HG03565 (cell line): Measurements from ENCODE around the gene OBSCN.

Experiments
- ATAC-seq: cut with Tn5 transposase; IDR thresholded peaks from one replicate; pipeline ENCODE4 v1.9.1; 2021; ENCODE audit warnings: mild to moderate bottlenecking, moderate library complexity; ENCODE audit not compliant: unreplicated experiment

Gene OBSCN

DNA sequence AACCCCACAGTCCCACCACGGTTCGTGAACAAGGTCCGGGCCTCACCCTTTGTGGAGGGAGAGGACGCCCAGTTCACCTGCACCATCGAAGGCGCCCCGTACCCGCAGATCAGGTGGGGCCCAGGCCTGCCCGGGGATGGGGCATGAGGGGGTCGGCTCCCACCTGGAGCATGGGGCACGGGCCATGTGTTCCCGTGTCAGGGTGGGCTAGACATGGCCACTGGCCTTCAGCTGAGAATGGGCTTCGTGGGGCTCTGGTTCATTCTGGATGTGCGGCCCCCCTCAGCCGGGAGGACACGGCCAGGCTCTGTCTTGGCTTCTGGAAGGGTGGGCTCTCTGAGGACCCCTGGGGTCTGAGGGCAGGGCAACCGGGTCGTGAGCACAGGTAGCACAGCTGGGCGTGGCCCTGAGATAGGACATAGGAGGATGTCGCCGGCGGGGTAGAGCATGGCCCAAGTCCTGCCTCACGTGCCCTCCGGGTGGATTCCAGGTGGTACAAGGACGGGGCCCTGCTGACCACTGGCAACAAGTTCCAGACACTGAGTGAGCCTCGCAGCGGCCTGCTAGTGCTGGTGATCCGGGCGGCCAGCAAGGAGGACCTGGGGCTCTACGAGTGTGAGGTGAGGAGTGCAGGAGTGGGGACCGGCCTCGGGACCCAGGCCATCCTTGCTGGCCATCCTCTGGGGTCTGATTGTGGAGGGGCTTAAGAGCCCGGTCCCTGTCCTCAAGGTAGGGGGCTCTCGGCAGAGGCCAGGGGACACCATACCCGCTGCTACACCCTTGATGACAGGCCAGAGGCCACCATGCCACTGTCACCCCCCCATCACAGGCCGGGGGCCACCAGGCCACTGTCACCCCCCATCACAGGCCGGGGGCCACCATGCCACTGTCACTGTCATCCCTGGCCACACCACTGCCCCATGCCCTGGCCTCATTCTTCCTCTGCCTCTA is 143.3 kb downstream of the OBSCN start:
- no peak for ATAC-seq

DNA sequence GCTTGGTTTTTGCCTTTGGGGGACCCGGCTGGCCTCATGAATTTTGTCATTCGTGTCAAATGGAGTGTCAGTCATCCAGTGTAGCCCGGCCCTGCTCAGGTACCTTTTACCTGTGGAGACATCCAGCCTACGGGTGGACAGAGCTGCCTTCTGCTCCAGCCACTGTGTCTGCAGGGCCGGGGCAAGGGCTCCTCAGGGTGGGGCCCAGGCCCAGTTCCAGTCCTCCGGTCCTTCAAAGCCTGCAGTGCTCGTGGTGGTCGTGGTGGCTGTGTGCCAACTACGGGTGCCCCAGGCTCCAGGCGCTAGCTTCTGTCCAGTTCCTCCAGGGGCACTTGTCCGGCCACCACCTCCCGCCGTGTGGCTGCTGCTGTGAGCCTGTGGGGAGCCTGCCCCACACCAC is 144.0 kb downstream of the OBSCN start:
- no peak for ATAC-seq

DNA sequence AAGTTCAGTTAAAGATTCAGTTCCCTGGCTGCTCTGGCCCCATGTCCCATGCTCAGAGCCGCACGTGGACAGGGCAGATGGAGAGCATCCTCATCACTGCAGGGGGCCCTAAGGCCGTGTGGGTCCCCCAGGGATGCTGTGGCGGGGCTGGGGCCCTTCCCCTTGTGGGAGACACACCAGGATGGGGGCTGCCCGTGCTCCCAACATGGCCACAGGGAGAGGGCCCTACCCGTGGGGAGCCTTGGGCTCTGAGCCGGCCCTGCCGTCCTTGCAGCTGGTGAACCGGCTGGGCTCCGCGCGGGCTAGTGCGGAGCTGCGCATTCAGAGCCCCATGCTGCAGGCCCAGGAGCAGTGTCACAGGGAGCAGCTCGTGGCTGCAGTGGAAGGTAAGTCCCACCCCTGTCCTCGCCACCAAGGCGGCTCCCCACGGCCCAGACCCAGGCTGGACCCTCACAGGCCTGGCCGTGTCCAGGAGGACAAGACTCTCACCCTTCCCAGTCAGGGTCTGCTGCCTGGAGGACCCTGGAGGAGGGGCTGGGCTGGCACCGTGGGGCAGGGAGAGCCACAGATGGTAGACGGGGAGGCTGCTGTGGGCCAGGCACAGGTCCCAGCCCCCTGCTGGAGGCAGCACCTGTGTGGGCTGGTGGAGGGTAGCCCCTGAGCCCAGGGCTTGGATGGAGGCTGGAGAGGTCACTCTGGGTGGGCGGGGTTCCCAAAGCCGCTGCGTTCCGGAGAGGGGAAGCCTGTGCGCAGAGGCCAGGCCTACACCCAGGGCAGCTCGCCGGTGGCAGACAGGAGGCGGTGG is 145.0 kb downstream of the OBSCN start:
- ATAC-seq, result no peak

DNA sequence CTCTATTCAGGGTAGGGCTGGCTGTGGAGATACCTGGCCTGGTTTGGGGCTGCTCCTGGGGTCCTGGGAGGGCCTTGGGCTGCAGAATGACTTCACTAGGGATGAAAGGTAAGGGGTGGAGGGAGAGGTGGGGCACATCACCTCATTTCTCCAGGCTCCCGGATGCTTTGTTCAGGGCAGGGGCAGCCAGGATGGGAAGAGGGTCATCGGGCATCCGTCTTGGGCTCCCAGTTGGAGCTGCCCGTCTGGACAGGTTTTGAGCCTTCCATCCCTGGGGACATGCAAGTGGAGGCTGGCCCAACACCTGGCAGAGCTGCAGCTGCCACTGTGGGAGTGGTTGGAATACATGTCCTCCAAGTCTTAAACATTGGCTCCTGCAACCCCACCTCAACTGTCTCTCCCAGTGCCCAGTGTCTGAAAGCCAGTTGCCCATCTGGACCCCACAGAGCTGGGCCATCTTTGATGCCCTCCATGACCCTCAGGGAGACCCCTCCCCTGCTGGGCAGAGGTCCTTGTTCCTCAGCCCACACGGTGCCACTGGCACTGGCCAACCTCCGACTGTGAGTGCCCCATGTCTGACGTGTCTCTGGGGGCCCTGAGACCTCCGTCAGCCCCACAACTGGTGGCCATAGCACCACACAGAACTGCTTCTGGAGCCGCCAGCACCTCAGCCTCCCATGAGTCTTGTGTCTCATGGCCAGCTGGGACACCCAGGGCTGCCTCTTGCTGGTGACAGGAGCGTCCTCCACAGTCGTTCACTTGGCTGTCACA is 145.9 kb downstream of the OBSCN start:
- no peak for ATAC-seq

DNA sequence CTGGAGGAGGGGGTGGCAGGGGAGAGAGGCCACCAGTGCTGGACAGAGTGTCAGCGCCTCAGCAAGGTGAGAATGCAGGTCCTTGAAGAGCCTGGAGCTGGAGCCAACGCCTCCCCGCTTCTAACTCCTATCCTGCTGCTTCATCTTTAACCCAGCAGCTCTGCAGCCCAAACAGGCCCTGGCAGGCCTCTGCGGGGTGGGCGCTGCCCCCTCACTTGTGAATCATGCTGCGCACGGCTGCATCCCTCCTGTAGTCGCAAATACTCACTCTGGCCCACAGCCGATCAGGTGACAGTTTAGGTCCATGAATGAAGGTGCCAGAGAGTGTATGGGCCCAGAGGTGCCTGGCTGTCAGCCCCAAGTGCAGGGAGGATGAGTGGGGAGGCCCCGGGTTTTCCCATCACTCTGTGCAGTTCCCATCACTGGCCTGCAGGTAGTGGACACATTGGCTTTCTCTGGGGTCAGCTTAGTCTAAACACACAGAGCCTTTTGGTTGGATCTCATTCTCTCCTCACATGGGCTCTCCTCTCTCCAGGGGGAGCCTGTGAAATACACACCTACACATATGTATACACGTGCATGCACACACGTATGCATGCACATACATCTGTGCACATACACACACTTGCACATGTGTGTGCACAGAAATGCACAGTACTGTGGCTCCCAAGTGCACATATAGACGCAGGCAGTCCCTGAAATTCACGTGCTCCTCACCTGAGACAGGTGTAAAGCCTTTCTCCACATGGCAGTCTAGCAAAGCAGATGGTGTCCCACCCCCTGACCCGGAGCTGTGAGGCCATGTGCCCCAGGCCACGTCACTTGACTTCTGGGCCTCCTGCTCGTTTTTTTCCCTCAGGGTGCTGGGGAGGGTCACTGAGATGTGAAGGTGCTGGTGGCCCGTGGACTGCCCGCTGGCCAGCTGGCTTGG is 146.8 kb downstream of the OBSCN start:
- ATAC-seq, result no peak

DNA sequence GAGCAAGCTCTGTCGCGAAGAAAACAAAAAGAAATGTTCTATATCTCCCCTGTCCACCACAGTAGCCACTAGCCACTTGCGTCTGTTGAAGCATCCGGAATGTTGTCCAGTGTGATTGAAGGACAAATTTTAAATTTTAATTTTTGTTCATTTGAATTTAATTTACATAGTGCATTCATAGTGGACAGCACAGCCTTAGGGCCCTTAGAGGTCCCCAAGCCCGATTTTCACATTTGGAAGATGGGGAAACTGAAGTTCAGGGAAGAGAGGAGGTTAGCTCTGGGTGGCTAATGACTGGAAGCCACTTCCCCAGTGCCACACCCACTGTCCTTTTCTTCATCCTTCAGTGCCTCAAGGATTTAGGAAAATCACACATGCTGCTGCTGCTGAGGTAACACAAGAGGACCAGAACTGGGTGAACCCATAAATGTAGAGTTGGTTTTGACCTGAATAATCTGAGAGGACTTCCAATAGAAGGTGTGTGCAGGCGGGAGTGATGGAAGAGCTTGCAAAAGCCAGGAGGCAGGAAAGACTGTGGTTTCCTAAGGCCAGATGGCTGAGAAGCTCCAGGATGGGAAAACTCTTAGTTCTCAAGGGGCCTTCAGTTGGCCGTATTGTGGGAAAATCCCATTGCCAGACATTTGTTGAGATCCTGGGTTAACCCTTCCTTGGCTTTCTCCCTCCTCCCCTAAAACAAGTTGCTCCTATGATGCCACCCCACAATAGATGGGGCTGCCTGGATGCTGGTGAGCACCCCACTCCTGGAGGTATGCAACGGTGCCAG is 149.2 kb downstream of the OBSCN start:
- no peak for ATAC-seq

DNA sequence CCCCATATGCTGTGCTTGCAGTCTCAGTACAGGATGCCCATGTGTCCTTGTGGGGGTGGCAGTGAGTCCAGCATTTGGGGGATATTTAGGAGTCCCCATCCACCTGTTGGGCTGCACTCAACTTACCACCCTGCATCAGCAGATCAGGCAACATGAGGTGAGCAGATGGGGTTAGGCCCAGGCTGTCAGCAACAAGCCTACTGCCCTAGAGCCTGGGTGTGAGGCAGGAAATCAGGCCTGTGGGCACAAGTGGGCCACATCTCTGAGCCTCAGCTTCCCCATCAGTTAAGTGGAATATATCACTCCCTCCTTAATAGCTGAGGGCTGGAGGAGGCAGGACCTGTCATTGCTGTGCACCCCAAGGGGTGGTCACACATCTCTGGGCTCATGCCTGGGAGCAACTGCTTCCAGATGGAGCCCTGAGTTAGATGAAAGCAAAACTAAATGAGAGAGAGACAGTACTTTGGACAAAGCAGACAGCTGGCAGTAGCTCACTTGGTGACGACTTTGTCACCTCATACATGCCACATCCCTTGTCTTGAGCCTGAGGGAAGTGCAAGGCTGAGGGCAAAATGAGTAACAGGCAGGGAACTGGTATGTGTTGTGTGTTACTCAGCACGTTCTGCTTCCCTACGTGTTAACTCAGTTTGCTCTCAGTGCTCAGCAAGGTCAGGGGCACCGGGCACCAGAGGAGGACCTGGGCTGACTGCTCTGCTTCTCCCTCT is 150.4 kb downstream of the OBSCN start:
- ATAC-seq, result no peak

DNA sequence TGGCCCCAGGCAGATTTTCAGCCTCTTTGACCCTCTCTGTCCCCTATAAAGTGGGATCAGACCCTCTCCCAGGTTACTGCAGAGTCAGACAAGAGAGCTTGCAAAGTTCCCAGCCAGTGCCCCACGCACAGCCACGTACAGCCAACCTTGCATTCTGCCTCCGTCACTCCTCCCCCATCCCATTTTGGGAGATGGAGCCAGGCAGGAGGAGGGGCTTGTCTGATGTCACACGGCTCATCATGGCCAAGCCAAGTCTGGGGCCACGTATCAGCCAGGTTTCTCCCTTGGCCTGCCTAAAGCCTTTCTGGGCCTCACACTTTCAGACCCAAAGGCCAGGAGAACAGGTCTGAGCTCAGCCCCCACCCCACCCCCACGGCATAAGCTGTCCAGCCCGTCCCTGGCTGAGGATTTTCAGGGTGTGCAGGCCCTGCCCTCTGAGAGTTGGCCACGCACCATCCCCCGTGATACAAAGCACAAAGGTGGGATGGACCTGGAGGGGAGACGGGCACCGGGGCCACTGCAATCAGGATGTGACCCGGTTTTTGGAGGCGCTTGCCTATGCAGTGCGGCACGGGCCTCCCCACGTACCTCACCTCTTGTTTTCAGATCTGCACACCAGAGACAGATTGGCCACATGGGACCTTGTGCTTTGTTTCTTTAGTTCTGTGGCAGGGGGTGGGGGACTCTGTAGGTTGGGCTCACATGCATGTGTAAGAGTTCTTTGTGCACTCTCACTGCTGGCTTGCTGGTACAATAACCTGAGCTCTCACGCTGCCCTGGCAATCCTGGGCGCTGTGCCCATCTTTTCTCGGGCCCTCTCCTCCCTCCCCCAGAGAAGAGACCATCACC is 151.1 kb downstream of the OBSCN start:
- ATAC-seq, result no peak

DNA sequence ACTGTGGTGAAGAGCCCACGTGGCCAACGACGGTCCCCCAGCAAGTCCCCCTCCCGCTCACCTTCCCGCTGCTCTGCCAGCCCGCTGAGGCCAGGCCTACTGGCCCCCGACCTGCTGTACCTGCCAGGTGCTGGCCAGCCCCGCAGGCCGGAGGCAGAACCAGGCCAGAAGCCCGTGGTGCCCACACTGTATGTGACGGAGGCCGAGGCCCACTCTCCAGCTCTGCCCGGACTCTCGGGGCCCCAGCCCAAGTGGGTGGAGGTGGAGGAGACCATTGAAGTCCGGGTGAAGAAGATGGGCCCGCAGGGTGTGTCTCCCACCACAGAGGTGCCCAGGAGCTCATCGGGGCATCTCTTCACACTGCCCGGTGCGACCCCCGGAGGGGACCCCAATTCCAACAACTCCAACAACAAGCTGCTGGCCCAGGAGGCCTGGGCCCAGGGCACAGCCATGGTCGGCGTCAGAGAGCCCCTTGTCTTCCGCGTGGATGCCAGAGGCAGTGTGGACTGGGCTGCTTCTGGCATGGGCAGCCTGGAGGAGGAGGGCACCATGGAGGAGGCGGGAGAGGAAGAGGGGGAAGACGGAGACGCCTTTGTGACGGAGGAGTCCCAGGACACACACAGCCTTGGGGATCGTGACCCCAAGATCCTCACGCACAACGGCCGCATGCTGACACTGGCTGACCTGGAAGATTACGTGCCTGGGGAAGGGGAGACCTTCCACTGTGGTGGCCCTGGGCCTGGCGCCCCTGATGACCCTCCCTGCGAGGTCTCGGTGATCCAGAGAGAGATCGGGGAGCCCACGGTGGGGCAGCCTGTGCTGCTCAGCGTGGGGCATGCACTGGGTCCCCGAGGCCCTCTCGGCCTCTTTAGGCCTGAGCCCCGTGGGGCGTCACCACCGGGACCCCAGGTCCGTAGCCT is 152.0 kb downstream of the OBSCN start:
- ATAC-seq, result no peak

DNA sequence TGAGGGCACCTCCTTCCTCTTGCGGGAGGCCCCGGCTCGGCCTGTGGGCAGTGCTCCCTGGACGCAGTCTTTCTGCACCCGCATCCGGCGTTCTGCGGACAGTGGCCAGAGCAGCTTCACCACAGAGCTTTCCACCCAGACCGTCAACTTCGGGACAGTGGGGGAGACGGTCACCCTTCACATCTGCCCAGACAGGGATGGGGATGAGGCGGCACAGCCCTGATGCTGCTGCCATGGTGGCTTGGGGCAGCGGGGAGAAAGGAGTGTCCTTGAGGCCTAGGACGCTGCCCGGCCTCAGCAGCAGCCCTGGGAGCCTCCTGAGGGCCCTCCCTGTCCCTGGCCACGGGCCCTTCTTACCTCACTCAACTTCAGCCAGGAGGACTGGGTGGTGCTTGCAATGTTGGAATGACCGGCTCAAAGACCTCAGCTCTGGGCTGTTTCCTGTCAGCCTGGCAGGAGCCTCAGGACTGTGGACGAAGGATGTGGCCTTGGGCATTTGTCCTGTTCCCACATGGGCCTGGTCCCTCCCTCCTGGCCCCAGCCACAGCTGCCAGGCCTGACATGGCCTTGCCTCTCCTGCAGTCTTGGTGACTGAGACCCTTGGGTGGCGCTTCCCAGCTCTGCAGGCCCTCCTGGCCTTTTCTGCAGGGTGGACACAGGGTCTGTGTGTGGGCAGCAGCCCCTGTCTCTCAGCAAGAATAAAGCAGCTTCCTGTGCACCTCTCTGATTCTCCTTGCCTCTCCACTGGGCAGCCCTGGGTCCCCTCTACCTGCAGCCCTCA is 152.9 kb downstream of the OBSCN start:
- no peak for ATAC-seq

DNA sequence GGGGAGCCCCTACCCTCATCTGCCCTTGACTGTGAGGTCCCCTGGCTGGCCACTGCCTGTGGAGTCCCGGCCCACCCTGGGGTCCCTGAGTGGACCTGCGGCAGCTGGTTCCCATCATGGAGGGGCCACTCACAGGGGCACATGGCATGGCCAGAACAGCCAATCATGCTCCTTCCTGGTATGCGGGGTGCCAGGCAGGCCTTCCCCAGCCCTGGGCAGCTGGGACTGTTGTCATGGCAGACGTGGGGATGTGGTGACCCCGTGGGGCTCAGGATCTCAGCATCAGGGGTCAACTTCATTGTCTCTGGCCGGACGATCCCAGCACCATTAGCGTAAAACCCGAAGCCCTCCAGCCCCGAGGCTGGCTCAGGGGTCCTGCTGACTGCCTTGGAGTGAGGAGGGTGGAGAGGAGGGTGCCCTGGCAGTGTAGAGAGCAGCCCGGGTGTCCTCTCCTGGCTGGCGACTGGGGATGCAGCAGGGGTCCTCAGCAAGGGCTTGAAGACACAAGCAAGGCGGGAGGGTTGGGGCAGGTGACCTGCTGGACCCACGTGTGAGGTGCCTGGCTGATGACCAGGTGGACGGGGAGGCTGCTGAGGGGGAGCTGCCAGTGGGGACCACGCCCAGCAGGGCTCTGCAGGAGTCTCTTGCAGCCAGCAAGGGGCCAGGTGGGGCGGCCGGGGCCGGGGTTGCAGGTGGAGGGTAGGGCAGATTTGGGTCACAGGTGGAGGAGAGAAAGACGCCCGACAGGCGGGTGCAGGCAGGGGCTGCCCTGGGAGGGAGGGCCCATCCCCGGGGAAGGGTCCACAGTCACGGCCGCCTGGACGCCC is 153.7 kb downstream of the OBSCN start:
- ATAC-seq, result no peak

DNA sequence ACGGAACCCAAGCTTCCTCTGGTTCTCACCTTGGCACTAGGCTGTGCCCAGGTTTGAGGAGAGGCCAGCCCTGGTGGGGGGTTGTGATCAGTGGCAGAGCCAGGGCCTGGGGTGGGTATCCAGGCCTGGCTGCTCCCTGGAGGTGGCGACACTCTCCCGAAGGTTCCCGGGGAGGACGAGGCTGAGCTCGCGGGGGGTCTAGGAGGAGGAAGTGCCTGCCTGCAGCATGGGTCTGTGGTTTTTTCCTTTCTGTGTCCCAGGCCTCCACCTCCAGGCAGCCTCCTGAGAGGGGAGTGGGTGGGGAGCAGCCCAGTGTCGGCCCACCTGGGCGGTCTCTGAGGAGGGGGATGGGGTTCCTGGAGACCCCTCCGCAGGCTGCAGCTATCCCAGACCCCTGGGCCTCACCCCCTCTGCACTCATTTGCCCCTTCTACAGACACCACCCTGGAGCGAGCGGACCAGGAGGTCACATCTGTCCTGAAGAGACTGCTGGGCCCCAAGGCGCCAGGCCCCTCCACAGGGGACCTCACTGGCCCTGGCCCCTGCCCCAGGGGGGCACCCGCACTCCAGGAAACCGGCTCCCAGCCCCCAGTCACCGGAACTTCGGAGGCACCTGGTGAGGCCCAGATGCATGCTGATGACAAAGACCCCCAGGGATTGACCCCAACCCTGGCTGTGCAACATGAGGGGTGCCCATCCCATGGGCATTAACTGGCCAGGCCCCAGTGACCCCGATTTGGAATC is 154.5 kb downstream of the OBSCN start:
- no peak for ATAC-seq

DNA sequence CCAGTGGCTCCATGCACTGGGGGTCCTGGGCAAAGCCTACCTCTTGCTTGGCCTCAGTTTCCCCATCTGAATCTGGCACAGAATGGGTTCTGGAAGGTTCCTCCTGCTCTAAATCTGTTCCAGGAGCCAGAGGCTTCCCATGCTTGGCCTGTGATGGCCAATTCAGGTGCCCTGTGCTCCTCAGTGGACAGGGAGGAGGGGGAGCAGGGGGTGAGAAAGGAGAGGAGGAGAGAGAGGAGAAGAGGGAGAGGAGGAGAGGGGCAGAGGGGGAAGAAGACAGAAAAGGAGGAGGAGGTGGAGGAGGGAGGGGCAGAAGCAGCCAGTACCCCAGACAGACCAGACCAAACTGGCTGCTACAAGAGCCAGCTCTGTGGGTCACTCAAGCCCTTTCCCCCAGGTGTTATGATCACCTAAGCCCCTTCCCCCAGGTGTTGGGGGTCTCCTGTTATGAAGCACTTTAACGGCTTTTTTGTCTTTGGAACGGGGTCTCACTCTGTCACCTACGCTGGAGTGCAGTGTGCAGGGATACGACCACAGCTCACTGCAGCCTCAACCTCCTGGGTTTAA is 155.1 kb downstream of the OBSCN start:
- no peak for ATAC-seq

DNA sequence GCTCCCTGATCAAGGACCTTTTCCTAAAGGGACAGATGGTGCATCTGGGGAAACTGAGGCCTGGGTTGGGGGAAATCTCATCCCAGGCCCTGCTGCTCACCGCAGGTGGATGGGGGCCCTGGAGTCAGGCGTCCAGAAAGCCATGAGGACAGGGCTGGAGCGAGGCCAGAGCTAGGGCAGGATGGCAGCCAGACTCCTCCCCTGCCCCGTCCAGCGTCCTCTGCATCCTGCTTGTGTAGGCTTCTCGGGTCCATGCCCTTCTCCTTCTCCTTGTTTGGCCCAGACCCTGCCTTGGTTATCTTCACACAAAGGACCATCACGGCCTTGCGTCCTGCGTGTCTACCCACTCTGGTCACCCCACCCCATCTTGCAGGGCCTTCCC is 155.8 kb downstream of the OBSCN start:
- ATAC-seq, result no peak
